Progenitor cell of endocrine pancreas (in vitro differentiated cells): ENCODE data around the gene MLXIPL. TPM values are rescaled to one million over a fixed set of nuclear protein-coding genes. Genes with fewer than 3 reads are reported as not detected.
"Not testable (repeated sequence)": the region's sequence is repeated elsewhere in the genome, so short reads cannot be mapped to it uniquely, and the experiment has no call there.

ENCODE experiments used
- DNase-seq: peaks from one replicate; pipeline ENCODE4 v3.0.0; 2021; ENCODE audit warnings: low spot score; ENCODE audit not compliant: unreplicated experiment
- H3K27ac Mint-ChIP-seq: 2 replicates; pipeline ENCODE4 v1.8.0; 2021; ENCODE audit warnings: mild to moderate bottlenecking, moderate library complexity, mixed read lengths
- H3K27me3 Mint-ChIP-seq: 2 replicates; pipeline ENCODE4 v1.8.0; 2021; ENCODE audit warnings: mixed read lengths
- H3K36me3 Mint-ChIP-seq: 2 replicates; pipeline ENCODE4 v1.8.0; 2022; ENCODE audit warnings: mixed read lengths; ENCODE audit not compliant: insufficient read depth
- H3K4me1 Mint-ChIP-seq: 2 replicates; pipeline ENCODE4 v1.8.0; 2021; ENCODE audit warnings: low read depth, mixed read lengths
- H3K4me3 Mint-ChIP-seq: 2 replicates; pipeline ENCODE4 v1.8.0; 2021; ENCODE audit warnings: low read depth, mild to moderate bottlenecking, moderate library complexity, mixed read lengths
- H3K9me3 Mint-ChIP-seq: 2 replicates; pipeline ENCODE4 v1.8.0; 2021; ENCODE audit warnings: low read depth, mixed read lengths
- CTCF ChIP-seq: fragments of 200-600 bp; sonication (generic); IDR thresholded peaks from one replicate; pipeline ENCODE4 v1.5.0; 2021; ENCODE audit warnings: antibody characterized with exemption, mild to moderate bottlenecking; ENCODE audit not compliant: unreplicated experiment
- total RNA-seq: library from RNA; stranded (reverse); gene quantifications from 2 replicates; pipeline ENCODE4 v1.2.1, GENCODE V29; 2021

Gene MLXIPL
- total RNA-seq, 1 donor from 2014 or later: 48.6 TPM

GRCh38 chr7:73669288-73669701 is 45.0 kb upstream of the MLXIPL start:
- DNase-seq: no peak
- TF ChIP-seq CTCF: no peak
- H3K4me1 Mint-ChIP-seq: peaks cover 7% of the 10 kb centered on the region
- H3K4me3 Mint-ChIP-seq: no peak overlapping the region
- peaks cover 7% of the 10 kb centered on the region for H3K36me3 Mint-ChIP-seq
- peaks cover 7% of the 10 kb centered on the region for H3K27me3 Mint-ChIP-seq
- no peak overlapping the region for H3K27ac Mint-ChIP-seq
- H3K9me3 Mint-ChIP-seq: no peaks in the 10 kb centered on the region

DNA sequence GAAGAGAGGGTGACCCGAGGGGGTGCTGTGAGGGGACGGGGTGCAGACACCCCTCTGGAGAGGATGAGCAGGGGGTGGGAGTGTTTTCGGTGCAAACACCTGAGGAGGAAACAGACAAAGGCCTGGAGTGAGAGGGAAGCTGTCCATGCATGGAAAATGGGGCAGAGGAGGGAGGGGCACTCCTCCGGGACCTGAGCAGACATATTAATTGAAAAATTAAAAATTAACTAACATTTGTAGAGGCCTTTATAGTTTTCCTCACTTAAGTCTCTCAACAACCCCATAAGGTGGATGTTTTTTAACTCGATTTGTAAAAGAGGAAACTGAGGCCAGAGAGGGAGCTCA is 44.5 kb upstream of the MLXIPL start:
- peaks cover 7% of the 10 kb centered on the region for H3K4me1 Mint-ChIP-seq
- H3K27ac Mint-ChIP-seq: peak overlapping the region; percentile 96
- peaks cover 7% of the 10 kb centered on the region for H3K36me3 Mint-ChIP-seq
- DNase-seq: no peak
- H3K4me3 Mint-ChIP-seq: peak overlapping the region; percentile 91
- H3K9me3 Mint-ChIP-seq: no peaks in the 10 kb centered on the region
- H3K27me3 Mint-ChIP-seq: peaks cover 10% of the 10 kb centered on the region
- TF ChIP-seq CTCF: no peak

- peaks cover 1% of the 10 kb centered on the region for H3K9me3 Mint-ChIP-seq
- DNase-seq: no peak
- H3K27me3 Mint-ChIP-seq: peaks cover 11% of the 10 kb centered on the region
- H3K4me3 Mint-ChIP-seq: peak overlapping the region; percentile 91
- peaks cover 7% of the 10 kb centered on the region for H3K36me3 Mint-ChIP-seq
- TF ChIP-seq CTCF: no peak
- H3K4me1 Mint-ChIP-seq: peaks cover 7% of the 10 kb centered on the region
- peak overlapping the region; percentile 96 for H3K27ac Mint-ChIP-seq
Measured at GRCh38 chr7:73668103-73668885, 44.0 kb upstream of the MLXIPL start.

DNA sequence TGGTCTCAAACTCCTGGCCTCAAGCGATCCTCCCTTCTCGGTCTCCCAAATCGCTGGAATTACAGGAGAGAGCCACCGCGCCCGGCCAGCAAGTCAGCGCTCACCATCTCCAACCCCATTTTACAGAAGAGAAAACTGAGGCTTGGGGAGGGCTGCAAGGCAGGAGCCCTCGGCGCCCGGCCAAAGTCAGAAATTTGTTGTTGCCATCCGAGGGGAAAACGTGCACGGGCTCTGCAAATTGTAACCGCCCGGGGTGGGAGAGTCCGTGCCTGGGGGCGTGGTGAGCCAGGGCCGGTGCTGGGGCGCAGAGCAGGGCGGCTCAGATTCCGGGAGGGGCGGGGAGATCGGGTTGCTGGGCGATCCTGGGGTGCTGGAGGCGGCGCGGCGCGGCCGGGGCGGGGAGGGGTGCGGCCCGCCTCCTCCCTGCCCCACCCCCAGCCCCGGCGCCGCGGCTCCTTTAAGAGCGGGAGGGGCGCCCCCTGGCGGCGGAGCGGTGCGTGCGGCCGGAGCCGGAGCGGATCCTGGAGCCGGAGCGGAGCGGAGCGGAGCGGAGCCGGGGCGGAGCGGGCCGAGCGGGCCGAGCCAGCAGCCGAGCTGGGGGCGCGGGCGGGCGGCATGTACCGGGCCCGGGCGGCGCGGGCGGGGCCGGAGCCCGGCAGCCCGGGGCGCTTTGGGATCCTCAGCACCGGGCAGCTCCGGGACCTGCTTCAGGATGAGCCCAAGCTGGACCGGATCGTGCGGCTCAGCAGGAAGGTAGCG is 43.2 kb upstream of the MLXIPL start, which contains the start of gene VPS37D:
Gene VPS37D (plus strand): TSS at position 488 of the 759 bp plus-strand sequence. CDS start 128 bp downstream, at position 616.
- DNase-seq: peak; percentile 96
- H3K9me3 Mint-ChIP-seq: peaks cover 5% of the 10 kb centered on the region
- H3K27me3 Mint-ChIP-seq: peaks cover 14% of the 10 kb centered on the region
- peaks cover 7% of the 10 kb centered on the region for H3K4me1 Mint-ChIP-seq
- peak within 1 kb of the TSS; percentile 91 for H3K4me3 Mint-ChIP-seq
- peaks cover 7% of the 10 kb centered on the region for H3K36me3 Mint-ChIP-seq
- peak; percentile 86 for TF ChIP-seq CTCF
- H3K27ac Mint-ChIP-seq: peak within 1 kb of the TSS; percentile 96

DNA sequence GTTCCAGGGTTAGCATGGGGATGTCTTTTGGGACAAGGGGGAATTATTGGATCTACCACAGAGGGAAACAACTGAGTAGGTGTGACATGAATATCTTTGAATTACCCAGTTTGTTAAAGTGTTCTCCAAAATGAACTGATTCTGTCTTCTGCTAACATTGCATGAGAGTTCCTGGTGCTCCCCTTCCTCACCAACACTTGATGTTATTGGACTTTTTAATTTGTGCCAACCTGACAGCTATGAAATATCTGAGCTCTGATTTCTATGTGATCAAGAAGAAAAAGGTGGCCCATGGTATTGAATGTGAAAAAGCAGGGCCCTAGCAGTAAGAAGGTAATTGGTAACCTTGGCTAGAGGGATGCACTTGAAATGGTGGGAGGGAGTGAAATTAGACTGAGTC is 38.7 kb upstream of the MLXIPL start:
- H3K4me1 Mint-ChIP-seq: no peaks in the 10 kb centered on the region
- DNase-seq: no peak
- no peak overlapping the region for H3K27ac Mint-ChIP-seq
- no peak overlapping the region for H3K4me3 Mint-ChIP-seq
- peaks cover 5% of the 10 kb centered on the region for H3K9me3 Mint-ChIP-seq
- no peak for TF ChIP-seq CTCF
- H3K27me3 Mint-ChIP-seq: peaks cover 27% of the 10 kb centered on the region
- H3K36me3 Mint-ChIP-seq: no peaks in the 10 kb centered on the region

- H3K9me3 Mint-ChIP-seq, H3K36me3 Mint-ChIP-seq, H3K4me1 Mint-ChIP-seq, H3K4me3 Mint-ChIP-seq, DNase-seq, H3K27ac Mint-ChIP-seq: not testable (repeated sequence)
- H3K27me3 Mint-ChIP-seq: peaks cover 24% of the 10 kb centered on the region
Measured at GRCh38 chr7:73660594-73660993, 36.3 kb upstream of the MLXIPL start.
